ENCODE results near the gene USH1C.

The USH1C gene

GRCh38 chr11:17526326-17526725 lies 17.9 kb downstream of the USH1C start:
- DNase-seq (ENCODE audit: low read depth): no peak

DNA sequence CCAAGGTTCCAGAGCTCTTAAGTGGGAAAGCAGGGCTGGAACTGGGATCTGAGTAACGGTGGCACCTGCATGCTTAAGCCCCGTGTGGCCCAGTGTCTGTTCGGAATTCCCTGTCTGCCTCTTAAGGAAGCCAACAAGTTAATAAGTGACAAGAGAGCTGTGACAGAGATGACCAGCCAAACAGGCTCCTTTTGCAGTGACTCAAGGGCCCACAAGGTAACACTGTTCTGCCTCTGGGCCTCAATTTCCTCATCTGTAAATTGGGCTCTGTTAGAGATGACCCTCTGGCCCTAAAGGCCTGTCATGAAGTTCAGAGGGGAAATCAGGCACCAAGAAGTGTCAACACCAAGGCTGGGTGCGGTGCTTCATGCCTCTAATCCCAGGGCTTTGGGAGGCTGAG lies 18.6 kb downstream of the USH1C start:
- DNase-seq (ENCODE audit: low read depth): no peak

DNA sequence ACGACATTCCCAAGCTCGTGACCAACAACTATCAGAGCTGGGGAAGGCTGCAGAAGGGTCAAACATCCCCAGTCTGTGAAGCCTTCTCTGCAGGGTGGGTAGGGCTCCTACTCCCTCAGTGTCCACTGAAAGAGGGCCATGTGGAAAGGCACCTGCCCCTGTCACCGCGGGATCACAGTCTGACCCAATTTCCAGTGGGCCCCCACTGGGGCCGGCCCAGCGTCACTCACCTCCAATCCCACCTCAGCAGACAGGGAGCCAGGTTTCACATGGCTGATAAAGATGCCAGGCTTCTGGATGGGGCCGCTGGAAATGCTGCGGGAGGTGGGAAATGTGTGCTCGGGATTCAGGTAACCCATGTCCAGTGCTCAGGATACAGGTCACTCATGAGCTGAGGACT lies 20.0 kb downstream of the USH1C start:
- no peak for DNase-seq (ENCODE audit: low read depth)

- no peak for DNase-seq (ENCODE audit: low read depth)
Observed at GRCh38 chr11:17522655-17523054, 21.6 kb downstream of the USH1C start.

DNA sequence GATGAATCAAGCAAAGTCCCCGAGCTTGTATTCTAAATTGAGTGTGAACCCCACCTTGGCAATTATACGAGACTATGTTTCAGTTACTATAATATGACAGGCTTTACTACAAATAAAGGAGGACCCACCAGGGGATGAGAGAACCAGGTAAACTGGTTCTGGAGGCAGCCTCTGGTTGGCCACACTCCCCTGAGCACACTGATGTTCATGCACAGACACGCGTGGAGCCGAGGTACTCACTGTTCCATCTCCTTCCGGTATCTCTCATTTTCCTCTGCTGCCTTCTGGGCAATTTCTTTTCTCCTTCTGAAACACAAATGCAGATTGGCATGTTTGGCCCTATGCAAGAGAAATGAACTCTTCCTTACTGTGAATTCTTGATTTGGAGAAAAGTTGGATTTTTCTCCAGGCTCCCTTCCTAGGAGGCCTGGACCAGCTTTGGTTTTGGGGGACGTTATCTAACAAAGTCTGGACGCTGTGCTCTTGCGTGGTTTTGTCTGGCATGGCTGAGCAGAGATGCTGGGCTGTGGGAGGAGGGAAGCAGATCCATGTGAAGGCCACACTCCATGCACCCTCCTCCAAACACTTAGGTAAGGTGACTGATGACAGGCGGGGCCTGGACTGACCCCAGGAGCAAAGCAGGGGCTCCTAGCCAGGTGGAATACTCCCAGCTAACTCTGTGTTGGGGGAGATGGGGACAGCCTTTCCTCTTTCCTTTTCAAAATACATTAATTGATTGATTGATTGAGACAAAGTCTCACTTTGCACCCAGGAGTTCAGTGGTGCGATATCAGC lies 22.9 kb downstream of the USH1C start:
- DNase-seq (ENCODE audit: low read depth): no peak

GRCh38 chr11:17519061-17519885 lies 24.9 kb downstream of the USH1C start:
- no peak for DNase-seq (ENCODE audit: low read depth)

GRCh38 chr11:17518366-17518765 lies 25.9 kb downstream of the USH1C start:
- DNase-seq (ENCODE audit: low read depth): no peak

DNA sequence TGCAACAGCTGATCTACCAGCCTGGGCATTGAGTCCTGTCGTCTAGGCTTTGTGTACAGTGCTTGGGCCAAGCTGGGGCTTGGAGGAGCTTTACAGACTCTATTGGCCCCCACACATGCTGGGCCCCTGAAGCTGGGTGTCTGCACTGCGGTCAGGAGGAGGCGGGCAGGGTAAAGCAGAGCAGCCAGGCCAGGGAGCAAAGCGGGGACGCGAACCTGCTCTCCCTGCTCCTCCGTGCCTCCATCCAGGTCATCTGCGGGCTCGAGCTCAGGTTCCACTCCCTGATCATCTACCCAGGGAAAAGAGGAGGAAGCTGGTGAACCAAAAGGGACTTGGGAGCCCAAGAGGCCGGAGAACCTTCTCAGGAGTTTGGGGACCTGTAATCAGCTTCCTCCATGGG lies 27.0 kb downstream of the USH1C start:
- no peak for DNase-seq (ENCODE audit: low read depth)

DNA sequence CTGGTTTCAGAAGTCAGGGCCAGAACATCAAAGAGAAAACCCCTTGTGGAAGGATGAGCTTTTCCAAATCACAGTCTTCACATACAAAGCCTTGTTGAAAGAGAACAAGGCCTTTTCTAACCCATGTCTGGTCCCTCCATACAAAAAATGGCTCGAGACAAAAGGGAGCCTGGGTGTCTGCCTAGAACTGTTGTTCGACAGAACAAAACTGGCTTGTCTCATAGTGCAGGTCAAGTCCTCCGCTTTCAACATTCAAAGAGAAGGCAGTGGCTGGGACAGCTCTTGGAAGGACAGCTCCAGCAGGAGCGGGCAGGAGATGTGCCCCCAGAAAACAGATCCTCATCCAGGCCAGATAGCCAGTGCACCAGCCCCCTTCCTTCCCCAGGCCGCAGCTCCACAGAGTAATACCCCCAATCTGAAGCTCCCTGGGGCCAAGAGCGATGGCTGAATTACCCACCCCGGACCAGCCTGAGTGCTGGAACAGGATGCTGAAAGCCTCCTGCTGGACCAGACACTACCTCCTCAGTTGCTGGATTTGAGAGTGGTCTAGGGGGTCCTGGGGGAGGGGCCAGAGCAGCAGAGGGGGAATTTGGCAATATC lies 27.6 kb downstream of the USH1C start:
- DNase-seq (ENCODE audit: low read depth): no peak

DNA sequence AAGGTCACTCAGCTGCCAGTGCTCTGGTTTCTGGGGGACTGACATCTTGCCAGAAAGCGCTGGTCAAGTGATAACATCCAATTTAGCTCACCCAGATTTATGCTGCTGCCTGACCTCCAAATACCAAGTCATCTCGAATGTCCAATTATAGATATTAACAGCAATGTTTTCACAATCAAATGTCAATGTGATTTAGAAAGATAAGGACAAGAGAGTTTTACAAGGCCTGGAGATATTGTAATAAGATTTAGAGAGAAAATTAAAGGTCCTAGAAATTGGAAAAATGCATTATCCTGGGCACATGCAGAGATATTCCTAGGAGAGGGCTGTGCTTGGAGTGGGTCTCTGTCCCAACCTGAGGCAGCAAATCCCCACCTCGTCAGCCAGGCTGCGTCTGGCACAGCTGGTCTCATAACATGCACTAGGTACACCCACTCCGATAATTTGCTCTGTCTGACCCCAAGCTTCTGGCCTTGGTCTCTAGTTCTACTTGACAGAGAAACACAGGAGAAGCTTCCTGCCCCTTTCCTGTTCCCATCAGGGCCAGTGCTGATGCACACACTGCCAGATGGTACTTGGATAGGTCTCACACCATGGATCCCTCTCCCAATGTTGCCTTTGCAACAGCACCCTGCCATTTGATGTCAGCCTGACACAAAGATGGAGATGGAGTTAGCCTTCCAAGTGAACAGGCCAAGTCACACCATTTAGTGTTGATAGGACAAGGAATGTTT lies 28.6 kb downstream of the USH1C start:
- DNase-seq (ENCODE audit: low read depth): no peak

- no peak for DNase-seq (ENCODE audit: low read depth)
Observed at GRCh38 chr11:17514476-17514875, 29.7 kb downstream of the USH1C start.

- no peak for DNase-seq (ENCODE audit: low read depth)
Observed at GRCh38 chr11:17513853-17514252, 30.4 kb downstream of the USH1C start.

DNA sequence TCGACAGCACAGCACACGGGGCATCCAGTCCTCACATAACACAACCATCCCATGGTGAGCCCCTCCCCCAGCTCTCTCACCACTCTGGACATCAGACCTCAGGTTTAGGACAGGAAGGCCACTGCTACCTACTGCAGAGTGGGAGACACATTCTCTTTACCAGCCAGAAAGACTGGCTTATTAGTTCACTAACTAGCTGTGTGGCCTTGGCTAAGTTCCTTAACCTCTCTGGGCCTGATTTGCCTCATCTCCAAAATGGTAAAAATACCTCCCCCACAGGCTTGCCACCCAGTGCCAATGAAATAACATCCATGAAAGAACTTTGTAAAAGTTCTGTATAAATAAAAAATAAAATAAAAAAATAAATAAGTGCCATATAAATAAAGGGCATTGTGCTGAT lies 32.1 kb downstream of the USH1C start:
- DNase-seq (ENCODE audit: low read depth): no peak

DNA sequence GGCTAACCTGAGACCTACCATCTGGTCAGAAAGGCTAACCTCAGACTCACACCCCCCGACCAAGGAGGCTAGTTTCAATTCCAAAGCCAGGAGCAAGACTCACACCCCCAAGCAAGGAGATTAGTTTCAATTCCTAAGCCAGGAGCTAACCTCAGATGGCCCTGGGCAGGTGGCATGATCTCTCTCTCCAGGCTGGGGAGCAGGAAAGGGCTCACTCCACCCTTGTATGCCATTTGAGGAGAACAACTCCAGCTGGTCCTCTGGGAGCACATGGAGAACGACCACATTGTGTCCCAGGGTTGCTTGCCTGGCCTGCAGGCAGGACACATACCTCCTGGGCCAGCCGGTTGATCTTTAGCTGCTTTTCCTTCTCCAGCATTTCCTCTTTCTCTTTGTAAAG lies 32.6 kb downstream of the USH1C start:
- DNase-seq (ENCODE audit: low read depth): no peak

DNA sequence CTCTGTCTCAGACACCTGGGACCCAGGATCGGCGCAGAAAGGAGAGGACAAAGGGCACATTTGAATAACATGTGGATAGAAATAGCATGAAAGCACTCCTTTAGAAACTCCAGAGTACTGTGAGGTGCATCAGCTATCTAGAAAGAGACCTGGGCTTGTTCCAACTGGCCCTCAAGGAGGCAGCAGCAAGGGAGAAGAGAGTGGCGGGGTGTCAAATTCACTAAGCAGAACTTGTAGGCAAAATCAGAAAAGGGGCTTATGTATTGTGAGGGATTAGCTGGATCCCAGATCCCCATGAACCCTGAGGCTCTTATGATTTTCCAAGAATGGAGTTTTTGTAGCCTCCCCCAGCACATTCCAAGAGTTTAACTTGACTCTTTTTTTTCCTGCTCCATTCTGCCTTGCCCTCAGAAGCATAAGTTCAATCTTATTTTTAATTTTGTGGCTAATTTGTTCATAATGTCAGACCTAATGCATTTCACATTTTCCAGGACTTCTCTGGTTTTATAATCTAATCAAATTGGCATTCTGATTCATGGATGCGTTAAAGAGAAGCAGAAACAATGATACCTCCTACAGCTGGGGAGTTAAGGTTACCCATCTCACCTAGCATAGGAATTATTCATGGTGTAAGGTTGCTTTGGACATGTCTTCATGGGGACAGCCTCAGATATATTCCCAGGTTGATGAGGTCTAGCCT lies 33.6 kb downstream of the USH1C start:
- DNase-seq (ENCODE audit: low read depth): no peak

- no peak for DNase-seq (ENCODE audit: low read depth)
Observed at GRCh38 chr11:17508791-17509190, 35.4 kb downstream of the USH1C start.

- no peak for DNase-seq (ENCODE audit: low read depth)
Observed at GRCh38 chr11:17508306-17508705, 35.9 kb downstream of the USH1C start.

- DNase-seq (ENCODE audit: low read depth): no peak
Observed at GRCh38 chr11:17507773-17508172, 36.4 kb downstream of the USH1C start.

- DNase-seq (ENCODE audit: low read depth): no peak
Observed at GRCh38 chr11:17506942-17507341, 37.3 kb downstream of the USH1C start.

DNA sequence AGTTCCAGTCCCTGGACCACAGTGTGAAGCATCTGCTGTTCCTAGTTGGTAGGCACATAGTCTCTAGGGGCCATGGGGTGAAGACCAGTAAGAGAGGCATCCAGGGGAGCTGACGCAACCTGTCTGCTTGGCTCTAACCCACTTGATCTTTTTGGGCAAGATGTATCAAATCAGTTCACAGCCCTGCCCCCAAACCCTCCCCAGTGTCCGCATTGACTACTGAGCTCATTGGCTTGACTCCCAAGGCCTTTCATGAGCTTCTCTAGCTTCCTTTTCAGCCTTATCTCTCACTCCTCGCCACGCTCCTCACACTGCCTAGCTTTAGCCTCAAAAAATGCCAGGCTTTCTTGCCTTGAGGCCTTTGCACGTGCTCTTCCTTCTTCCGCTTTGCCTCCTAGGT lies 37.9 kb downstream of the USH1C start:
- no peak for DNase-seq (ENCODE audit: low read depth)

GRCh38 chr11:17505146-17505545 lies 39.1 kb downstream of the USH1C start:
- no peak for DNase-seq (ENCODE audit: low read depth)

Data from non-pigmented ciliary epithelial cell (primary cell).